NCI-H1694 treated with DMSO at 0.1 percent for 48 hours (cell line): ENCODE results near the gene SORT1.
A peak's percentile ranks its signal among the peaks of the same experiment; 100 is the strongest.
"Not testable (repeated sequence)": the region's sequence is repeated elsewhere in the genome, so short reads cannot be mapped to it uniquely, and the experiment has no call there.

Source experiments
- DNase-seq: peaks from one replicate; lab custom pipeline; 2025; lab: John Stamatoyannopoulos, UW

The SORT1 gene

DNA sequence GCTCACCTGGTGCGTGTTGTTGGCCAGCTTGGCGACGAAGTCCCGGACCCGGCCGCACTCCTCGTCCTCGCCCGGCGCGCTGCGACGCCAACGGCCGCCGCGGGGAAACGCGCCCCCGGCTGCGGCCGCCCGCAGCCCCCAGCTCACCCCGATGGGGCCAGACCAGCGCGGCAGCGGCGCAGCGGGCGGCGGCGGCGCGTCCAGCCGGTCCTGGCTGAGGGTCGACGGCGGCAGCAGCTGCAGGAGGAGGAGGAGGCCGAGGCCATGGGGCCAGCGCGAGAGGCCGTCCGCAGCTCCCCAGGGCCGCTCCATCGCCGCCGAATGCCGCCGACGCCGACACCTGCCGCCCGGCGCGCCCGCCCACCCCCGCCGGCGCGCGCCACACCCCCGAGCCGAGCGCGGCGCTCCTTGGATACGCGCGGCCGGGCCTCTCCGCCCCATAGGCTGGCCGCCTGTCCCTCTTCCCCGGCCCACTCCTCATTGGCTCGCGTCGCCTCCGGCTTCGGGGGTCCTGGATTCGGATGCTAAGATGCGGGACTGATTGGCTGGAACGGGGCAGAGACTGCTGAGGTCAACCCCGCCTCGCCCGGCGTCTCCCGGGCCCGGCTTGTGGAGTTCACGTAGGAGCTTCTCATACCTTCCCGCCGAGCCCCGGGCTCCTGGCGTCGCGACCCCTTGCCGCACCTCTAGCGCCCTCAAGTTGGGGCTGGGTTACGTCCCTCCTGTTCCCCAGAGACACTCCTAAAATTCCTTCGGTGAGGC lies at the start of gene SORT1:
Gene SORT1, minus strand, starts transcription at position 338 of the 762 bp plus-strand sequence. Its CDS starts 26 bp downstream, at position 312.
- DNase-seq: peak; percentile 95

DNA sequence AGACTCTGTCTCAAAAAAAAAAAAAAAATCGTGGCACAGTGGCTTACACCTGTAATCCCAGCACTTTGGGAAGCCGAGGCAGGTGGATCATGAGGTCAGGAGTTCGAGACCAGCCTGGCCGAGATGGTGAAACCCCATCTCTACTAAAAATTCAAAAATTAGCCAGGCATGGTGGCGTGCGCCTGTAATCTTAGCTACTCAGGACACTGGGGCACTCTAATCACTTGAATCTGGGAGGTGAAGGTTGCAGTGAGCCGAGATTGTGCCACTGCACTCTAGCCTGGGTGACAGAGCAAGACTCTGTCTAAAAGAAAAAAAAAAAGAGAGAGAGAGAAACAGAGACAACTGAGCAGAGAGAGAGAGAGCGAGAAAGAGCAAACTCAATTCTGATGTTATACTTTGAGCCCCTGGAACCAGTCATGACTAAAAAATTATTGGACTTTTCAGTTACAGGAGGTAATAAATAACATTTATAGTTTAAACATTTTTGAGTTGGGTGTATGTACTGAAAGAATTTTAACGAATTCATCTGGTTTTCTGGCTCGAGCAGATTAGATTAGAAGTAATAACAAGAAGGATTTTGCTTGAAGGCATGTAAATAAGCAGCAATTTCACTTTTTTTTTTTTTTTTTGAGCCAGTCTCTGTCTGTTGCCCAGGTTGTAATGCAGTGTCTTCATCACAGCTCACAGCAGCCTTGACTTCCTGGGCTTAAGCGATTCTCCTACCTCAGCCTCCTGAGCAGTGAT lies 48.4 kb upstream of the SORT1 start:
- not testable (repeated sequence) for DNase-seq

DNA sequence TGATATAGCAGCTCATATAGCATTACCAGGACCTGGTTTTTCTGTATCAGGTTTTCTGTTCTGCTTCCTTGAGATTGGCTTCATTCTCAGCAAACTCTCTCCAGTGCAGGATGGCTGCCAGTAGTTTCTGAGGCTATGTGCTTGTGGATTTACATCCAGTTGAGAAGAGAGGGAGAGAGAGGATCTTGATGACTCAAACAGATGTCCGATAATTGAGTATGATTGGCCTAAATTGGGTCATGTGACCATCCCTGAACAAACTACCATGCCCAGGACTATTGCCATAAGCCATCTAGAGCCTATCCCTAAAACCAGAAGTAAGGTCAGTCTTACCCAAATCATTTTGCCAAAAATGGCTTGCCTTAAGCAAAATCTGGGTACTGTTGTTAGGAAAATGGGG lies 46.6 kb upstream of the SORT1 start:
- DNase-seq: no peak

DNA sequence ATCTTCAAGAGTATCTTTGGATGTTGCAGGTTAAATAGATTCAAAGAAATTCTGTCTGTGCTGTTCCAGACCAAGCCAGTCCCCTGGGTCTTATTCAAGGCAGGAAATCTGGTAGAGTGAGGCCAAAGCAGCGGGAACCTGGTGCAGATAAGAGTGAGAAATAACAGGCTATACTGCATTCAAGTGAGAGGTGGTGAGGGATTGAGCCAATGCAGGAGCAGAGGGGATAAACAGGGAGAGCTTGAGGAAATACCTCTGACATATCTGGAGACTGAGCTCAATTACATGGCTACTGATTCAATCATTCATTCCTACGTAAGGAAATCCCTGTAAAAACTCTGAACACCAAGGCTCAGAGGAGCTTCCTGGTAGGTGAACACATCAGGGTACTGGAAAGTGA lies 45.8 kb upstream of the SORT1 start:
- DNase-seq: no peak

DNA sequence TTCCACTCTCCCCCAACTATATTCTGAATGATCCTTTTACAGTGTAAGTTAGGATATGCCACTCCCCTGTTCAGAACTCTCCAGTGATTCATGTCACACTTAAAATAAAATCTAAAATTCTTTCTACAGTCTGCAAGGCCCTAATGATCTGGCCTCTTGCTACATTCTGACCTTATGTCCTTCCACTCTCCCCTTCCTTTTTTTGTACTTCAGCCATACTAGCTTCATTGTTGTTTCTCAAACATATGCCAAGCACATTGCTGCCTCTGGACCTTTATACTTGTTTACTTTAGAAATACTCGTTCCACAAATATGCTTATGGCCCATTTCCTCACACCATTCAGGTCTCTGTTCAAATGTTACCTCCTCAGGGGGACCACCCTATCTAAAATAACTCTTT lies 43.4 kb upstream of the SORT1 start:
- no peak for DNase-seq

DNA sequence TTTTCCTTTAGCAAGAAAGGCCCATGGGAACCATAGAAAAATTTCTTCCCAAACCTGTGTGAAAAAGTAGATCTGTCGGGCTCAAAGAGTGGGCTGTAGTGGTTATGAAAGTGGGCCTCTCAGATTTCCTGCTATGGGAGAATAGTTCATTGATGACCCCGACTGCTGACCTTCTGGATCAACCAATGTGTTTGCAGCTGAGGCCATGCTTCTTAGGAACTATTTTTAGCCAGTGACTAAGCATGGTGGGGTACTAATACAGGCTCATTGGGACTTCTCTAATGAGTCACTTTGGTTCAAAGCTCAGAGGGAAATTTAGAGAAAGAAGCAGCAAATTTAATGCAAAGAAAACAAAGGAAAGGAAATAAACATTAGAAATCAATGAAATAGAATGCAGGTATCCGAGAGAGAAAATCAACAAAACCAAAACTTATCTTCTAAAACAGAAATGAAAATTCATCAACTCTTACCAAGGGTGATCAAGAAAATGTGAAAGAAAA lies 41.1 kb upstream of the SORT1 start:
- no peak for DNase-seq

DNA sequence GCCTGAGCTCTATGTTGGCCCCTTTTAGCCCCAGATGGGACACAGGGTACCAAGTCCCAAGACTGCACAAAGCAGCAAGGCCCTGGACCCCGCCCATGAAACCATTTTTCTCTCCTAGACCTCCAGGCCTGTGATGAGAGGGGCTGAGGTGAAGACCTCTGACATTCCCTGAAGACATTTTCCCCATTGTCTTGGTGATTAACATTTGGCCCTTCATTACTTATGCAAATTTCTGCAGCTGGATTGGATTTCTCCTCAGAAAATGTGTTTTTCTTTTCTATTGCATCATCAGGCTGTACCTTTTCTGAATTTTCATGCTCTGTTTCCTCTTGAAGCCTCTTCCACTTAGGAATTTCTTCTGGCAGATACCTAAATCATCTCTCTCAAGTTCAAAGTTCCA lies 36.8 kb upstream of the SORT1 start:
- DNase-seq: no peak

DNA sequence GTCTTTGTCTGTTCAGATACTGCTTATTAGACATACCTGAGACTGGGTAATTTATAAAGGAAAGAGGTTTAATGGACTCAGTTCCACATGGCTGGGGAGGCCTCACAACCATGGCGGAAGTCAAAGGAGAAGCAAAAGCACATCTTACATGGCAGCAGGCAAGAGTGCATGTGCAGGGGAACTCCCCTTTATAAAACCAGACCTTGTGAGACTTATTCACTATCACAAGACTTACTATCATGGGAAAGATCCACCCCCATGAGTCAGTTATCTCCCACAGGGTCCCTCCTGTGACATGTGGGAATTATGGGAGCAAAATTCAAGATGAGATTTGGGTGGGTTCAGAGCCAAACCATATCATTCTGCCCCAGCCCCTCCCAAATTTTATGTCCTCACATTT lies 35.6 kb upstream of the SORT1 start:
- no peak for DNase-seq

DNA sequence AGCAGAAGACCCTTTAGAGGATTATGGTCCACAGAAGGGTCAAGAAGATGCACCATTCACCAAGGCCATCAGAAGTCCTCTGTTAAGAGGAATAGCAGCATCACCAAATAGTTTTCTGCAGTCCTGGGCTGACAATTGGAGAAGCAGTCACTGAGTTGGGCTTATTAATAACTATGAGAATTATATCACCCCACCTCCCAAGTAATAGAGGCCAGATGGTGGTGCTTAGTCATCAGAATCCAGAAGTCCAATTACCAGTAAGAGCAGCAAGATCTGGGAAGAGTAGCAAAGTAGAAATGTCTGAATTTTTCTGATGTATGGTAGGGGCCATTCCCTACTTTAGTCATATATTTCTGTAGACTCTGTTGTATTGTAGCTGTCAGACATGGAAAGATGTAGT lies 34.6 kb upstream of the SORT1 start:
- peak; percentile 8 for DNase-seq

DNA sequence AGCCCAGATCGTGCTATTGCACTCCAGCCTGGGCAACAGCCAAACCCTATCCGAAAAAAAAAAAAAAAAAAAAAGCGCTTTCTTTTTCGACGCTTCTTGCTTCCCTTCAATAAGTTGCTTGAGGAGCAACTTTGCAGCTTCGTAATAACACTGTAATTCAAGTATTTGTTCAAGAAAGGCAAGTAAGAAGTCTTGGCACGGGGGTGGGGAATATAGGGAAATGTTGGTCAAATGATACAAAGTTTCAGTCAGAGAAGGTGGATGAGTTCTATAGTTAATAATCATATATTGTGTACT lies 29.4 kb upstream of the SORT1 start:
- DNase-seq: no peak

DNA sequence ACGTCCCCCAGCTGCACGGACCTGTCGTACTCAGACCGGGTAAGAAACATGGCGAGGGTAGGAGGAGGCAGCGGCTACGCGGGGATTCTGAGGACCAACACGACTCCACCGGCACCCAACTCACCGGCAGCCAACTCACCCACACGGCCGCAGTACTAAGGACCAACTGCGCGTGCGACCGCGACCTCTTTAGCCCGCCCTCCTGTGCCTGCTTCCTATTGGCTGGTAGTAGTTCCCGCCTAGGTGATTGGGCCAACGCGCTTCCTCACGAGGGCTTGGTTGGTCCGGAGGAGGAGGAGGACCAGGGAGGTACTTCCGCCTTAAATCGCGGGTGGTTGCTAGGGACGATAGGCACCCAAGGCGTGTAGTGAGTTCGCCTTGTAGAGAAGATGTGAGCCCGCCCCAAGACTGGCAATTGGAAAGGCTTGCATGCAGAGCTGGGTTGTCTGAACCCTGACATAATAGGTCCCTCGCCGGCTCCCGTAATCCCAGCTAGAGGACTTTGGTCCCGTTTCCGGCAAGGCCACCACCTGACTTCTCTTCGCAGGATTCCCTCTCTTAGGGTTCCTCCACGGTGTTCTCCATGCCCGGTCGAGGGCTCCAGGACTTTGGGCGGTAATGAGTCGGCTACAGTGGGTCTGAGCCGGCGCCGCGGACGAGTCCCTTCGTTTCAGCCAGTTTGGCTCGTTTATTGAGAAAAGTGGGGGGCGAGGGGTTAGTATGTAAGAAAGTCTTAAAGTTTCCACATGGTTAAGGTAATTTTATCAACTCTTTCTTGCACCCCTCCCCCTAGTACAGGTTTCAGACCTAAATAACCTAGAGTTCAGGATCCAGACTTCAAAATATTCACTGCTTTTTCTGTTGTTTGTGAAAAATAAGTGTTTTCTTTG lies 28.8 kb upstream of the SORT1 start, which contains the start of gene PSMA5:
Gene PSMA5, minus strand, starts transcription at position 168 of the 890 bp plus-strand sequence. Its CDS starts 118 bp downstream, at position 50.
- peak; percentile 97 for DNase-seq

DNA sequence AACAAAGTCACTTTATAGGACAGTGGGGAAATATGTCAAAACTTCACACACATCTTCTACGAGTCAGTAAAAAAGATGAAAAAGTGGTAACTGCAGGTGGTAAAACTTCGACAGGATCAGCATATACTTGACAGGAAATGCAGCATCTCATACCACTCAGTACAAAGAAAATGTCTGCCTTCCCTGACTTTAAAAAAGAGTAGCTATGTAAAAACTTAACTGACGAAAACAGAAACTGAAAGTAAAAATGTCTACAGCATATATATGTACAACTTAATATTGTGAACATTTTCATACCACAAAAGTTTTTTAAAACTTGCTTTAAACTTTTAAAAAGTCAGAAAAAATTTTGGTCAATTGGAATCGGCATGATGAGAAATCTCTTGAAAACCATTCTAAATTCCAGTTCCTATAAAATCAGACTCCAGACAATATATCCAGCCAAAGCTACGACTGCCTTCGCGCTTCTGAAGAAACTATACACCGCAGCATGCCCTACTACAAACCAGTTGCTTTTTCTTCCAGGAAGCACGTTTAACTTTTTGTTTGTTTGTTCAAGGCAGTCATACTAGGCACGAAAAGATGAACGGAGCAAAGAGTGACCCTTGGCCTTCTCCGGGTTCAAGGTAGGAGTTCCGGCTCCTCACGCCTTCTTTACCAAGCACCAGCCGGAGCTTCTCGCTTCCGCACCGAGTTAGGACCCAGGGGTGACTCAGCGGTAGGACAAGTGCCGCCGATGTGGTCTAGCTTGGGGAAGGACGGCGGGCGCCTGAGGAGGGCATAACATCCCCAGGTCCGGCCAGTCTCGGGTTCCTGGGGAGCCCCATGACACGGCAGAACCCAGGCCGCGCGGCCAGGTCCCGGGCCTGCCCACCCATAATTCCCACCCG lies 27.9 kb upstream of the SORT1 start:
- no peak for DNase-seq

DNA sequence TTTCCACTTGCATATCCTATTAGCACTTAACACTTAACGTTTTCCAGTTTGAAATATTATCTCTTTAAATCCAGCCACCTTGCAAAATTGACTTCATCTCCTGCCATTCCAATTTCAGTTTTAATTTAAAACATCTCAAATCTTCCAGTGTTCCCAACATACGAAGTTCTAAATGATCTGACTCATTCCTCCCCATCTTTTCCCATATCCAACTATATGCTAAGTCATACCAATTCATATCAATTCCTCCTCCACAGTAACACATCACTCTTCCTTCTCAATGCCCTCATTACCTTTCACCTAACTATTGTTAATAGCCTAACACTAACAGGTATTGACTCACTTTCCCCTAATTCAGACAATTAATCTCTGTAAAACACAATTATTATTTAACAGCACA lies 25.8 kb upstream of the SORT1 start:
- no peak for DNase-seq

DNA sequence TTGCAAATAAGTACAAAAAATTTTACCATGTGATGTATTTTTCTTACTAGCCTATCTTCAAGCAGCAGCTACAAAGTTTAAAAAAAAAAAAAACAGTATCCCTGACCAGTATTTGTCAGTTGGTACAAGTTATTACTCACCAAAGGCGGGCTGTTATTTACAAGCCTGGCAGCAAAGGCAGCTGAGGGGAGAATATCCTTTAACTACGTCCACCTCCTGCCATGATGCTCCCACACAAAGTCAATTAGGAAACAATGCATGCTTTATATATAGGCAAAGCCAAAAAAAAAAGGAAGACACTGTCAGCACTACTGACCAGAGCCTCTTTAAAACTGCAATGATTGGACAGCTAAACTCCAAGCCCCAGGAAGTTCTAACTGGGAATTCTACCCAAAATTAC lies 14.8 kb upstream of the SORT1 start:
- no peak for DNase-seq

DNA sequence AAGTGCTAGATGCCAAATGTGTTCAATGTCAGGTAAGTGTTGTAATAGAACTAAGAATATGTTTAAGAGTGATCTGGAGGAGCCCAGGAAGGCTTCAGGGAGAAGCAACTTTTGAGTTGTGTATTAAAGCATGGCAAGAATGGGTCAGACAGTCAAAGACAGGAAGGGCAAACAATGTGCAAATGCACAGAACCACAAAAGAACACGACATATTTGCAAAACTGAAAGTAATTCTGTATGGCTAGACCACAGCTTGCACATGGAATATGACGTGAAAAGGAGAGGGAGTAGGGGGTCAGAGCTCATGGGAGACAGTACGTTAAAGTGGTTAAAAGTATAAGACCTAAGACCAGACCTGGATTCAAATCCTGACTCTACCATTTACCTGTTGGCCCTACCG lies 7.1 kb upstream of the SORT1 start:
- no peak for DNase-seq

DNA sequence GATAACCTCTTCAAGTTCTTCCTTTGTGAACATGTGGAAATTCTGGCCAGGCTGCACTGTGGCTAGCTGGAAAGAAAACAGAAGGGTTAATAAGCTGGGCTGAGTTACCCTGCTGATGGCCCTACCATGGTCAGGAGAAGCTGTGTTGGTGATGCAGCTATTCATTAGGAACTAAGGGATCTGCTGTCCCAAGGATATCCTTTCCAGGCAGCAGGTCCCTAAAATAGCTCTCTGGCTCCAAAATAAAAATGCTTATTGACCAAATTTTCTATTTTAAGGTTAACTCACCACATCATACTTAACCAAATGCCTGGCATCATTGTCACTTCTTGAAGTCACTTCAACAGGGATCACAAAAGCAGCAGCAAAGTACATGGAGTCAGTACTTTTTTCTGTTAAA lies 4.3 kb upstream of the SORT1 start:
- no peak for DNase-seq

DNA sequence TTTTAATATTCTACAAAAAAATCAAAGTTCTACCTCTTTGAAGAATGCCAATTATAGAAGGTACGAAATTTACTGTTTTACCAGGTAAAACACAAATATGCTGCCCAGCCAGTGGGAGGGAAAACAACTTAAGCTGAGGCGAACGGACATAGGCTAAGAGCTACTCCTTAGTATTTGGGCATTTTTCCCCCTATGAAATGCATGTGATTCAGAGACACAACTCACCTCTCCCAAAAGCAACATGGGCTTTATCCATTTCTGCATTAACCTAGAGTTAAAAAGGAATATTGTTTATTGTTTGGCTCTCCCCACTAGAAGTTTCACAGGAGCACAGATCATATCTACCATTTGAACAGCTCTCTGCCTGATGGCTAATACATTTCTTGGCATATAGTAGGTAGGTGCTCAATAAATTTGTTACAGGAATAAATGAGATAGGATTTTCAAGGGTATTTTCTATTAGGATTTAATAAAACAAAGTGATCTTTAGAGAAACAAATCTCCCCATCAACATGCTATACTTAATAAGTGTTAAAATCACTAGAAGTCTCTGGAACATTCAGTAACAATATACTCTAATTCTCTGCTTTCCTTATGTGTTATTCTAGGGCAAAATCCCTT lies 2.4 kb upstream of the SORT1 start:
- no peak for DNase-seq

DNA sequence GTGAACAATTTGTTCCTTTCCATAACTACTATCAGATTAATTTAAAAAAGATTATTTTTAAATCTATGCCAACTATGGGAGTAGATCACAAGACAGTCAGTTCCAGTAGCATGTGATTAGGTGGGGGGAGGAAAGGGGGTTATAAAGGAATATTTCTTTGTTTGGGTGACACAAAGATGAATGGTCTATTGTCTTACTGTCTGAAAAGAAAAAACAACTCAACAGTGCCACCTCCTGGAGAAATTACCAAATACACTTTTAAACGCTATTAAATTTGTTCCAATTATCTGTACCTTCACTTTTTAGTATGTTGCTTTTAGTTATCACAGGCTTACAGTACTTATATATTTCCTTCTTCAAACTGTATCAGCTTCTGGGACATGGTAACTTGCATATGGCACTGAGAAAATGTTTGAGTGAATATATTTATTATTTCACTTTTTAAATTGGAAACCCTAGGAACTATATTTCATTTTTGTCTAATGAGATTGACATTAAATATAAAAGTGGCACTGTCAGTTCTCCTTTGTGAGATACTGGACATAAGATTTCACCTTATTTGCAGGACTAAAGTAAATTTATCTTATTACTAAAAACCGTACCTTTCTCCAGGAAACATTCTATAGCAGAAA lies 1.7 kb upstream of the SORT1 start:
- peak; percentile 81 for DNase-seq

DNA sequence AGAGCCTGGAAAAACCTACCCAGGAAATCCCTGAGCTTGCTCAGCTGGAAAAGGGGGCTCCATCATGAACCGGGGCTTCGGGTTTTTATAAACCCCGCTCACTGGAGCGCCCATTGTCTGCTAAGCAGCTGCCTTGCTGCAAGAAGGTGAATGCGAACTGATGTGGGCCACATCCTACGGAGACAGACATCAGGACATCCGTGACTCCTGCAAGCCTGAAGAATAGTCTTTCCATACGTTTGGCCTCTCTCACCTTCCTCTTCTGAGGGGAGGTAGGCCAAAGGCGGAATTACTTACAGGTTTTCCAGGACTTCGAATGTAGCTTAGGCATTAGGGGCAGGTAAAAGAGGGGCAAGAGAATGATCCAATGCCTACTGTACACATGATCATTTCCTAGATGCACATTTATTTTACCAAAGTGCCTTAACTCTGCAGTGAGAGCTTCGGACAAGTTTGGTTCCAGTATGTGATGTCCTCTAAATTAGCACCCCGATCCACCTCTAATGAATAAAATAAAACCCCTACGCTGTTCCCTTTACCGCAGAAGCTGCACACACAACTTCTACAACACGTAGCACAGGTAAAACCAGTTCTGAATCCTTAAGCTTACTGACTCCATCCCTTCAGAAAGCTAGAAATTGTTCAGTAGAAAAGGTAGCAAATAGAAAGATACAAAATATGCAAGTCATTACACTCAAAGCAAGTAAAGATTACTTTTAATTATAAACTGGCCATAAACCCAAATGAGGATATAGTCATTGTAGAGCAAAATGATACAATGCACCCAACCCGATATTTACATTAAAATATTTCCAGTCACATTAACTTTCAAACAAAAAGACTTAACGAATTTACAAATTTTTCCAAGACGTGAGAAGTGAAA lies 866 bp upstream of the SORT1 start:
- no peak for DNase-seq
